NB4 (cell line): ENCODE measurements around the gene ARHGAP24.

Experiments used
- DNase-seq: peaks from one replicate; pipeline ENCODE4 v3.0.0; 2010; ENCODE audit warnings: low read depth
- H3K4me3 ChIP-seq: one replicate; pipeline ENCODE4 v1.5.1; 2011; ENCODE audit warnings: mild to moderate bottlenecking, low read depth, low read length, moderate library complexity
- CTCF ChIP-seq: IDR thresholded peaks from one replicate; pipeline ENCODE4 v1.5.1; 2012; ENCODE audit warnings: low read depth, low read length
- MAX ChIP-seq: IDR thresholded peaks from 2 replicates; pipeline ENCODE4 v1.6.1; 2011; ENCODE audit warnings: low read depth, low read length
- MYC ChIP-seq: IDR thresholded peaks from 2 replicates; pipeline ENCODE4 v1.6.1; 2011; ENCODE audit warnings: low read depth, low read length
- POLR2A ChIP-seq: IDR thresholded peaks from 2 replicates; pipeline ENCODE4 v1.6.1; 2011; ENCODE audit warnings: mild to moderate bottlenecking; ENCODE audit not compliant: insufficient read length; ENCODE audit errors: extremely low read depth

ARHGAP24 gene

GRCh38 chr4:85792376-85793232 lies 317.7 kb downstream of the ARHGAP24 start:
- no peak overlapping the region for H3K4me3 ChIP-seq
- TF ChIP-seq CTCF = no peak
- no peak for TF ChIP-seq POLR2A
- no peak for TF ChIP-seq MAX
- TF ChIP-seq MYC = no peak
- DNase-seq = no peak

GRCh38 chr4:85793233-85793585 lies 318.3 kb downstream of the ARHGAP24 start:
- TF ChIP-seq CTCF (no peak), POLR2A (no peak), MYC (no peak), MAX (no peak)
- no peak overlapping the region for H3K4me3 ChIP-seq

GRCh38 chr4:85798012-85798770 lies 323.2 kb downstream of the ARHGAP24 start:
- TF ChIP-seq MAX (no peak), POLR2A (no peak), MYC (no peak), CTCF (no peak)
- peak; percentile 42 for DNase-seq
- H3K4me3 ChIP-seq = no peak overlapping the region

More at GRCh38 chr4:85793233-85793585, 318.3 kb downstream of the ARHGAP24 start:
- no peak for DNase-seq

- TF ChIP-seq POLR2A = no peak
- no peak for TF ChIP-seq MAX
- no peak for TF ChIP-seq CTCF
- no peak for TF ChIP-seq MYC
- DNase-seq = no peak
These were observed 328.9 kb downstream of the ARHGAP24 start for GRCh38 chr4:85803856-85804255.

GRCh38 chr4:85805891-85806290 lies 330.9 kb downstream of the ARHGAP24 start:
- no peak for DNase-seq
- no peak for TF ChIP-seq MAX
- TF ChIP-seq POLR2A = no peak
- TF ChIP-seq CTCF = no peak
- TF ChIP-seq MYC = no peak

More at GRCh38 chr4:85803856-85804255, 328.9 kb downstream of the ARHGAP24 start:
- no peak overlapping the region for H3K4me3 ChIP-seq

More at GRCh38 chr4:85805891-85806290, 330.9 kb downstream of the ARHGAP24 start:
- no peak overlapping the region for H3K4me3 ChIP-seq
